HG03135 (cell line): Measurements from ENCODE around the gene EARS2.

Source experiments
- ATAC-seq: cut with Tn5 transposase; IDR thresholded peaks from one replicate; pipeline ENCODE4 v1.9.1; 2021; ENCODE audit warnings: mild to moderate bottlenecking, moderate library complexity; ENCODE audit not compliant: unreplicated experiment

Gene EARS2

DNA sequence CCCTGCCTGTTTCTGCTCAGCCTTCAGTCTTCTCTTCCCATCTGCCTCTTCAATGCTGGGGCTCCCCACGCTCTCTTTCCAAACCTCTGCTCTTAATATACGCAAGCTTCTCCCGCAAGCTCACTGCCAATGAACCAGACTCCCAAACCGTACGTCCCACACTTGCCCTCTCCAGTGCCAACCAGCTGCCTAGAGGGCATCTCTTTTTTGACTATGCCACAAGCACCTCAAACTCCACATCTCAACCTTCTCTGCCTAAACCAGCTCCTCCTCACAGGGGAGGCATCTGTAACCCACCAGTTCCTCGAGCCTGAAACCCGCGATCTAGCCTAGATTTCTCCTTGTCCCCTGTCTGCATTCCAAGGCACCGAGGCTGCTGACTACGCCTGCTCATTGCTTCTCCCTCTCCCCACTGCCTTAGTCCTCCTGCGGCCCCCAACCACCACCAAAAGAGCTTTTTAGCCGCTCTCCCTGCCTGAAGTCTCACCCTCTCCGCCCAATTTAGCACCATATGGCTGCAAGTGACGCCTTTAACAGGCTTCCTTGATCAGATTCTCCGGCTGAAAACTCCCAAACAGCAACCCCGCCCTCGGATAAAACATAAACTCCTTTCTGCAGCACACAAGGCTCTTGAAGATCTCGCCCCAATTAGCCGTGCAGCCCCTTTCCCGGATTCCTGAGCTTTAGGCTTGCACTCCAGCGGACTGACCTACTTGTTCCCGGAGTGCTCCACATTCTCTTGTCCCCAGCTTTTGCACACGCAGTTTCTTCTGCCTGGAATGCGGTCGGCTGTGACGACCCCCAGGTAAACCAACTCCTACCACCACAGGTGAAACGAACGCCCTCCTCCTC, 48.3 kb downstream of the EARS2 start:
- no peak for ATAC-seq

DNA sequence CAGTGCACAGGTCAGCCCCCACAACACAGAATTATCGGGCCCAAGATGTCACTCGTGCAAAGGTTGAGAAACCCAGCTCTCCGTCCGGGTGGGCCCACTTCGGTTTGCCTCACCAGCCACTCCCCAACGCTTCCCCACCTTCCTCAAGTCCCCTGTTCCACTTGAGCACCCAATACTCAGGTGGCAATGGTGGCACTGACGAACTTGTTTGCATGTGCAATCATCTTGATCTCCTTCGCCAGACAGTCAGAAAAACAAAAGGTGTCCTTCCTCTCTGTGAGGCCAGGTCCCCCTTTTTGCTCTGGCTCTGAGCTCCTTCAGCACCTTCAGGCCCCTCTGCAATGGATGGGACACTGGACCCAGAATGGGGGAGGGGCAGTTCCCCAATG, 50.5 kb downstream of the EARS2 start:
- ATAC-seq: no peak

DNA sequence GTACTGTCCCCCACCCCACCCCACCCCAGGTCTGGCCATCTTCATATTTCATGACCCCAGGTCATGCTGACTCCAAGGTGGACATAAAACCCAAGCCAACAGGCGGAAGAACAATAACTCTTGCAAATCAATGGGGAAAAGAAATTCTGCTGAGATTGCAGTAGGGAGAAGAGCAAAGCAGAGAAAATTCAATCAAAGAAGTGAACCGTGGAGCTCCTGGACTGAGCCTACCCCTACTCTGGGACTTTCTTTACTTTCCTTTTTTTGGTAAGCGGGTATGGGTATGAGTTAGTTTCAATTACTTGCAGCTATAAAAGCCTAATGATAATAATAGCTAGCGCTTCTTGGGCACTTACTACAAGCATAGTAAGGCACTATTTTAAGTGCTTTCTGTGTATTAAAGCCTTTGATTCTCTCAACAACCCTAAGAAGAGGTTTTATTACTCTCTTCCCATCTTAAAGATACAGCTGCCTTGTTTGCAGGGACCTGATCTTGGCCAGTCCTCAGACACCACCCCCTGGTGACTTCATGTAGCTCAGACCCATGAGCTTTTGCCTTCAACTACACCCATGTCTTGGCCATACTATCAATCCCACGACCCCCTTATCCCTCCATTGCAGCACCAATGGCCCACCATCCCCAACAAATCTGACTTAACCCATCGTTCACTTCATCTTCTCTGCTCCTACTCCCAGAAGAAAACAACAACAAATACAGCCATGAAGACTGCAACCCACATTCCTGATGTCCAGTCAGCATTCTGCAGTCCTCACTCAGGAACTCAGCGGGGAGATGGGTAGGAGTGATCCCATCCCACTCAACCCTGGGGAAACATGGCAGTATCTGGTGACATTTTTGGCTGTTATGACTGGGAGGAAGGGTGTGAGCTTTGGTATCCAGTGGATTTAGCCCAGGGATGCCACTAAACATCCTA, 51.2 kb downstream of the EARS2 start:
- ATAC-seq: no peak

DNA sequence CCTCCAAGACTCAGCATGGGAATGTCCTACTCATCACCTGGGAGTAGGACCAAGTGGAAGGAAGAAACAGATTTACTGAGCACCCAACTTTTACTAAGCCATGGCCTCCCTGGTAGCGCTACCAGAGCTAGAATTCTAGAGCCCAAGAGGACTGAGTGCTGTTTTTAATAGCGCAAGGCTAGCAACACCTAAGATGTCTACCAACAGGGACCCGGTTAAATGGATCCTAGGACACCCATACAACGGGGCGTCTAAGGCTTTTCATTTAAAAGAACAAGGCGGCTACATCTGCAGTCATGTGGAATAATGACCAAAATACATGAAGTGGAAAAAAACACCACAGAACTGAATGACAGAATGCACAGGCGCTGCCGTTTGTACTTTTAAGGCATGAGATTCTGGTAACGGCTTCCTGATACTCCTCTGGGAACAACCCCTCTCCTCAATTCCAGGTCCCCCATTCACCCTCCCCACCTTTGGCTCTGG, 51.9 kb downstream of the EARS2 start:
- ATAC-seq: no peak

DNA sequence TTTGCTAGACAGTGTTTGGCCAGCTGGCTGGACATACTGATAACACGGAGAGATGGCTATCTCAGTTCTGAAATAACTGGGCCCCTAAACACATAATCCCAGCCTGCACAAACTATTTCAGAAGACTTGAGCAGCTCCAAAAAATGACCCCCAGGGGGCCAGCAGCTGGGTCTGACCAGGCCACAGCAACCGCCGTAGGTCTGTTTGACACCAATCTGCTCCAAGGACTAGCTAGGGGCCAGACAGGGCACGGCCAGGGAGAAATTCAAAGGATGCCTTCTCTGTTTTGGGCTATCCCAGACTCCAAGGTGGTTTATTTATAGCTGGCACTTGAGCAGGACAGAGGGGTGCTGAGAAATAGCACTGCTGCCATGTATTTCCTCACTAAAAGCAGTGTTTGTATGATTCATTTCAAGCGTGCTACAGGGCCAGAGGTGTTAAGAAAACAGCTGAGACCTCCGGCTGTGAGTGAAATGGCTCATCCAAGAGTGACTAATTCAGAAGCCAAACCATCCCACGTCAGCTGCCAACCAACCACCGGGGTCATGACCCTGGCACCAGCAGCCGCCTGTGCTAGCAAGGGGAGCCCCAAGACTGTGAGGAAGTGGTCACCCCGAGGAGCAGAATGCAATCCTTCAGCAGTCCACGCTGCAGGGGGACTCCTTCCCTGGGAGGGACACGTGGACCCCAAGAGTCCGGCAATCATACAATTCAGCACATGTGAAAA, 52.5 kb downstream of the EARS2 start:
- ATAC-seq: peak; percentile 61

DNA sequence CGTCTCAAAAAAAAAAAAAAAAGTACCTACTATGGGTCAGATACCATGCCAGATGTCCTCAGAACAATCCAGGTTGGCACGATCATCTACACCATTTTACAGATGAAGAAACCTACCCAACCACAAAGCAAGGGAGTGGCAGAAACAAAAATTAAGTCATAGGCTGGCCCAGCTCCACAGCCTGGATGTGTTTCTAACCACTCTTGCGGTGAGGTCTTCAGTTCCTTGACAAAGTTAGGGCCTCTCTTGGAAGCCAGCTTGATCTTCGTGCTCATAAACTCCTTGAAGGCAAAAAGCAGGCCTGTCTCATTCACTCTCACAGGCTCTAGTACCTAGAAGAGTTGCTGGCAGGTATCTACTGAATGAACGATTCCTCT, 53.1 kb downstream of the EARS2 start:
- ATAC-seq: no peak

DNA sequence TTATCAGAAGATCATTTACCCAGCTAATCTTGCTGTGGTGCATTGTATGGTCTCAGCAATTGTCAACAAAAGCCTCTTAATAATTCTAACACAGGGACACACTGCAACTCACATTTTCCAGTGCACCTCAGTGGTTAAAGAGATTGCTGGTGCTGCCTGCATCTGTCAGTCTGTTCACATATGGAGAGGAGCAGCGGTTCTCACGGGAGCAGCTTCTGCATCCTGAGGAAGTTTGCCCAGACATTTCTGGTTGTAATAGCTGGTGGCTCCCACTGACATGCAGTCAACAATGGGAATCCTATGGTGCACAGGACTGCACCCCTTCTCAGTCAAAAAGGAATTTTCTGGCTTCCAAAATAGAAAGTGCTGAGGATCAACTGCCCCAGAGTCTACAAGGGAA, 54.7 kb downstream of the EARS2 start:
- no peak for ATAC-seq

DNA sequence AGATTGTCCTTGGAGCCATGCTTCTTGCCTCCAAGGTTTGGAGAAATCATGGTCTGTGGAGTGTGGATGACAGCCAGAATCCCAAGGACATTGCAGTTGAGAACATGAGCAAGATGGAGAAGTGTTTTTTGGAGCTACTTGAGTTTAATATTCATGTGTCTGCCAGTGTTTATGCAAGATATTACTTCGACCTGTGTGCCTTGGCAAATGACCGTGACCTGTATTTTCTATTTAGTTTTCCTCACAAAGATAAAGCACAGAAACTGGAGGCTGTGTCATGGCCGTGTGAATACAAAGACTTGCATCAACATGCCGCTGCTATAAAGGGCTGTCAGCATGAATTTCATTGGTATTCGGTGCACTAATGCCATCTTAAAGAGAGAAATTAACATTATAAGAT, 55.9 kb downstream of the EARS2 start:
- ATAC-seq: no peak

DNA sequence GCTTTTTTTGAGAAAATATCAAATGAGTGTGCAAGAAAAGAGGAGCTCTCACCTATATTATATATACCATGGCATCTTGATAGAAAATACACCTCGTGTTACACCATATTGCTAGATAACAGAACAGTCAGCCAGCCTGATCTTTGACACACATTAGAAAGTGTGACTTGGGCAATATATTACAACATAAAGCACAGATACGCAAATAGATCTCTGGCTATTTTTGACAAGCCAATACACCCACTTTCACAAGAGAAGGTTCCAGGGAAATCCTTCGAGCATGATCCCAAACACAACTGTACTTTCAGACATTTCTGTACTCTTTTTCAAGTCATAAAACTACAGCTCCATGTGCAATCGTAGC, 56.3 kb downstream of the EARS2 start:
- no peak for ATAC-seq

DNA sequence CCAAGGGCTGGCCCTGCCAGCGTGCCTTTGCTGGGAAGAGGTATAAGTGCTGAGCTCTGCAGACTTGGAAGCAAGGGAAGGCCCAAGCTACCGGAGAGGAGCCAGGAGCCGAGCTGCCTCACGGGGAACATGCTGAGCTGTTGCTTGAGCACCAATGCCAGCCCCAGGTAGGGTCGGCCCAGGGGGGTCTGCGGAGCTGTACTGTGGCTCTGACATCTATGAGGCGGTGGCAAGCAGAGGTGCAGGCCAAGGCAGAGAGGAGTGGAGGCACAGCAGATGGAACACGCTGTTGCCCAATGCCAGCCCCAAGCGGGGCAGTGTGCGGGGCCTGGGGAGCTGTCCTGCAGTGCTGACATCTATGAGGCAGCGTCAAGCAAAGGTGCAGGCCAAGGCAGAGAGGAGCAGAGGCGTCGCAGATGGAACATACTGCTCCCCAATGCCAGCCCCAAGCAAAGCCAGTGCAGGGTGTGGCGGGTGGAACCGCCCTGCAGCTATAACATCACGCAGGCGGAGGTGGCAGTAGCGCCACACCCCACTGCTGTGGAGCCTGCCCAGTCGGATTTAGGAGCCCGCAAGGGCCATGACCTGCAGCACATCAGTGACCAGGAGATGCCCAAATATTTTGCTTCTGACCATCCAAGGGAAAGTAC, 56.8 kb downstream of the EARS2 start:
- ATAC-seq: no peak

DNA sequence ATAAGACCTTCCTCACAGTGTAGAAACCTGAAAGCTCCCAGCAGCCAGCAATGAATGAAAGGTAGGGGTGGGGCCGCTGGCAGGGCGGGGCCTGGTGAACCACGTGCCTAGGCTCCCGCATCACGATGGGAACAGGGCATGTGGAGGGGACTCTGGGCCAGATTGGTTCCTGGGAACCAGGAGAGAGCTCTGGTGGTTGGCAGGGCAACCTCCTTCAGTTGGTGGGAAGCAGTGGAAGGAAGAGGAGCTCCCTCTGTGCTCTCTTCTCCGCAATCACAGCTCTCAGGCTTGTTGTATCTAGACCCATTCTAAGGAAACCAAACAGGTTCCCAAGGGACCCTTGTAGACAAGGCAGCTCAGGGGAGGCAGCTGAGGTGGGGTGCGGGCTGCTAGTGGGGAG, 57.3 kb downstream of the EARS2 start:
- no peak for ATAC-seq

DNA sequence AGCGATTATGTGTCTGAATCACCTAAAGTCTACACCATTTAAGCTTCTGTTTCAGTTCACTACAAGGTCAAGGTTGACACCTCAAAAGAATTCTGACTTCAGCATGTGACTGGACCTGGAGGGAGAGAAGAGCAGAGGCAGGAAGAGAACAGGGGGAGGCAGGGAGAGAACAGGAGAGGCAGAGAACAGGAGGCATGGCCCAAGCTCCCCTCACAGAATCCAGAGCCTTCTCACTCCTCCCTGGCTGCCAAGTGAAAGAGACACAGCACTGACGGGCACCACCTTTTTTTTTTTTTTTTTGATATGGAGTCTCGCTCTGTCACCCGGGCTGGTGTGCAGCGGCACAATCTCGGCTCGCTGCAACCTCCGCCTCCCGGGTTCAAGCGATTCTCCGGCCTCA, 58.3 kb downstream of the EARS2 start:
- no peak for ATAC-seq

DNA sequence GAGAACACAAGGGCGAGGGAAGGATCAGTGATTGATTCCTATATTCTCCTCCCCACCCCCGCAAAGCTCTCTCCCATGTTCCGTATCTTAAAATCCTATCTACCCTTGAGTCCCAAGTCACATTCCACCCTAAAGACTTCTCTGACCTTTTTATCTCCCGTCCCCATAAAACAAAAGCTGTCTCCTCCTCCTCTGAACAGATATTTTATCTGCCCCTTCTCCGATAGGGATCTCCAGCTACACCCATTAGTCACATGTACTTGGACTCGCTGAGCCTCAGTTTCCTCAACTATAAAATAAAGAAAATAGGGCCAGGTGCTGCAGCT, 59.6 kb downstream of the EARS2 start:
- ATAC-seq: no peak

DNA sequence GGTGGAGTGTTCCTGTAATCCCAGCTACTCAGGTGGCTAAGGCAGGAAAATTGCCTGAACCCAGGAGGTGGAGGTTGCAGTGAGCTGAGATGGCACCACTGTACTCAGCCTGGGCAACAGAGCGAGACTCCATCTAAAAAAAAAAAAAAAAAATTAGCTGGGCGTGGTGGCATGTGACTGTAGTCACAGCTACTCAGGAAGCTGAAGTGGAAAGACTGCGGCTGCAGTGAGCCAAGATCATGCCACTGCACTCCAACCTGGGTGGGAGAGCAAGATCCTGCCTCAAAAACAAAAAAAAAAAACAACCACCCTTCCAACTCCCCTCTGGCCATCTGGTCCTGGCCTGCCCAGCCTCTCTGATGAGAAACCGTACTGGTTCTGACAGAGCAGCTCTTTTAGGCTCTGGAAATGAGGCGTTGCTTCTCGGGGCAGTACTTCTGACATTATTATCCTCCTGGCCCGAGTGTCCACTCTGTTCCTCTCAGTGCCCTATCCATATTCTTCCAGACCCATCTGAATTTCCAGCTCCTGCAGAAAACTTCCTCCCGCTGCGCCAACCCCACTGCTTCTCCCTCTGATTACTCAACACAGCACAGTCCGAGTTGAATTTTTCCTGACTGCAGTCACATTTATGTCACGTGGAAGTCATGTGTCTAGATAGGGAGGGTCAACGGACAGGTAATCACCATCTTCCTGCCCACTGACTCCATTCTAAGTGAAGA, 60.2 kb downstream of the EARS2 start:
- ATAC-seq: no peak

DNA sequence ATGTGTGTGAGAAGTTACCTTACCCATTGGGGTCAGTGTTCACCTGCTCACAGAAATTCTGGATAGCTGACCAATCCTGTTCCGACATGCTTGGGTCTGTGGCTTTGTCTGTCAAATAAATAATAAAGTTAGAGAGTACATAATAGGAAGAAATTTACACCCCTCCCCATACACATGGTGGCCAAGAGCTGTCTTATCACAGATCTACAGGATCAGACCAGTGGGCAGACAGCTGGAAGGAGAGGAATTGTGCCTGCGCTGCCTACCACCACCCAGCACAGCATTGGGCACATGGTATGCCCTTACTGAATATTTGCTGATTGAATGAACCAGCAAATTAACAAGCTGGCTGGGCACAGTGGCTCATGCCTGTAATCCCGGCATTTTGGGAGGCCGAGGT, 61.5 kb downstream of the EARS2 start:
- ATAC-seq: no peak

DNA sequence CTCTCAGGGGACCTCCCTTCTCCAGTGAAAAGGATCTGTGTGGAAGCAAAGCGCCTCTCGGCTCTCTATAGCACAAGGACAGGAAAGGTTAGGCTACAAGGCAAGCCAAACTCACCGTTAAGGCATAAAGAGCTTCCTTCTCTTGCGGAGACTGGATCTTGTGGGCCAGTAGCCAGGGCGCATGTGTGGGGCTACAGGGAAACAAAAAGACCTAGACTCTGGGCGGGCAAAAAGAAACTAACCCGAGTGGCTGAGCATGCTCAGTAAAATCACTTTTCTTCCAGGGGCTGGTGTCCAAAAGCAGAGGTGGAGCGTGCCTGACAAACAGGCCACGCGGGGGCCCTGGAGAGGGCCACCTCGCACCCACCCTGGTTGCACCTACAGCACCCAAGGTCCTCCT, 63.0 kb downstream of the EARS2 start:
- no peak for ATAC-seq

DNA sequence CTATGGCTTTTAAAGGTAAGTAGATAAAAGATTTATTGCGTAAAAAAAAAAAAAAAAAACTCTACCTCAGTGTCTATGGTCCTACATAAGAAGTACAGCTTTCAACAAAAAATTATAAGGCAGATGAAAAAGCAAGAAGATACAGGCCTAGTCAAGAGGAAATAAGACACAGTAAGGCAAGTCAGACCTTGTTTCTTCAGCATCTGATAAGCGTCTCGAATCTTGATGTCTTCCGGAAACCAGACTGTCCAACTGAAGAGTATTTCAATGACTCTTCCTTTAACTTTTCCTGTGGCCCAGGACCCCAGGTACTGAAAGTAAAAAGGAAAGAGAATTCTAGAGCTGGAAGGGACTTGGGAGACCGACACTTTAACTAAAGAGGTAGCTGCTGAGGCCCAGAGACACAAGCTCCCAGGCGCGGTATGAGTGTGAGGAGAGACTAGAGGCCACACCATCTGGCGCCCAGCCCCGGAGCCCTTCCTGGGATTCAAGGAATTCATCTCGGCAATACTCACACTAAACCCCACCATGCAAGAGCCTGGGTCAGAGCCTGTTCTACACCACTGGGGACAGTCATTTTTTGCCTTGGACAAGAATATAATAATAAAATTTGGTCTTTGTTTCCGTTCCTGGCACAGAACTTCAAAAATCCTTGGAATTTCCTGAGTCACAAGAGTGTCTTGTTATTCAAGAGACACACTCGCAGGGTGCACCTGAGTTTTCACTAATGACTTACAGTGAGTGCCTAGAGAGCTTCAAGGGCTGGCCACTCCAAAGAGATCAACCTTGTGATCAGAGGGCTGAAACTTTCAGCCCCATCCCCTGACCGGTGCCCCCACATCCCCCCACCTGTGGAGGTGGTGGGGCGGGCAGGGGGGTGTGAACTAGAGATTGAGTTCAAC, 65.4 kb downstream of the EARS2 start:
- ATAC-seq: no peak

DNA sequence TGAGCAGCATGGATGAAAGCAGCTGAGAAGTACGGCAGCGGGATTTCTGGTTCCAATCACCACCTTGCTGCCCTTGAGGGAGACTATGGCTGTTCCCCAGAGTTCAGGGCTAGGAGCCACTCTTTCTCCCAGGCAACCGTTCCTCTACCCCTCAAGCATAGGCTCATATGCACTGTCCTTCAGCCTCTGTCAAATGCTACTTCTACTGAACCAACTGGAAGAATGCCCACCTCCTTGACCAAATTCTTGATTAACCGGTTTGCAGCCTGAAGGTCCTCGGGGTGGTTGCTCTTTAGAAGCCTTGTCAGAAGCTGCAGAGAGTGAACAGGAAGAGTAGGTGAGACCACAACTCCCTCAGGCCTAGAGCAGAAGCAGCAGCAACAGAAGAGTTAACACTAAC, 70.7 kb downstream of the EARS2 start:
- ATAC-seq: no peak

DNA sequence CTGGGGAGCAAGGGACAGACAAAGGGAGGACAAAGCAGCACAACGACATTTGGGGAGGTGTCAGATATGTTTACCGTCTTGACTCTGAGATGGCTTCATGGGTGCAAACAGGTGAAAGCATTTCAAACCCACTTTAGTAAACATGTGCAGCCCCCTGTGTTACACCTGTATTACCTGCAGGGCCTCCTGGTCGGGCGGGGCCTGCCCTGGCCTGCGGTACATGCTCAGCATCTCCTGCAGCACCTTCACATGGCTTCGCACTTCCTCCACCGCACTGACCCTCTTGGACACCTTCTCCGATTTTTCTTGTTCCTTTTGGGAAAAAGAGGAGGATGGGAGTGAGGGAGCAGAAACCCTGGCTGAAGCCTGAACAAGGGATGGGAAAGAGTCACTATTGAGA, 71.3 kb downstream of the EARS2 start:
- no peak for ATAC-seq
